HFFc6 (cell line): Measurements from ENCODE around the gene VPS33B. TPM values are rescaled to one million over a fixed set of nuclear protein-coding genes. Genes with fewer than 3 reads are reported as not detected.

ENCODE experiments used
- DNase-seq: peaks from one replicate; pipeline ENCODE4 v3.0.0-alpha.2; 2018
- H3K27ac Mint-ChIP-seq: 2 replicates; pipeline ENCODE4 v1.8.0; 2020; ENCODE audit warnings: mild to moderate bottlenecking, mixed read lengths
- H3K27me3 Mint-ChIP-seq: 2 replicates; pipeline ENCODE4 v1.8.0; 2021; ENCODE audit warnings: mild to moderate bottlenecking, moderate library complexity, mixed read lengths; ENCODE audit not compliant: insufficient read depth
- H3K36me3 Mint-ChIP-seq: 2 replicates; pipeline ENCODE4 v1.8.0; 2021; ENCODE audit warnings: low read depth, mixed read lengths
- H3K4me1 Mint-ChIP-seq: 2 replicates; pipeline ENCODE4 v1.8.0; 2020; ENCODE audit warnings: low read depth, mixed read lengths
- H3K4me3 Mint-ChIP-seq: 2 replicates; pipeline ENCODE4 v1.8.0; 2020; ENCODE audit warnings: mild to moderate bottlenecking, moderate library complexity, mixed read lengths
- H3K9me3 Mint-ChIP-seq: 2 replicates; pipeline ENCODE4 v1.8.0; 2020; ENCODE audit warnings: mild to moderate bottlenecking, mixed read lengths
- total RNA-seq, 6 experiments: library from RNA; stranded (reverse); fragmentation: NEBNext Ultra II Directional; extraction: Animal tissue kit (Norgen Biotek cat#: 25700); gene quantifications; 2 replicates in 1 of 6; 3 replicates in 5 of 6; pipeline ENCODE4 v1.2.3, GENCODE V29; 2021
- TF ChIP-seq, protein P1 (sequence below): fragments of 200-600 bp; sonication (generic); IDR thresholded peaks from 2 replicates; pipeline ENCODE4 v1.5.0; 2021; ENCODE audit warnings: antibody characterized with exemption, mild to moderate bottlenecking

VPS33B gene
- total RNA-seq, 6 experiments from 2014 or later, result 12.7 to 18.8 (median 16.2) TPM

DNA sequence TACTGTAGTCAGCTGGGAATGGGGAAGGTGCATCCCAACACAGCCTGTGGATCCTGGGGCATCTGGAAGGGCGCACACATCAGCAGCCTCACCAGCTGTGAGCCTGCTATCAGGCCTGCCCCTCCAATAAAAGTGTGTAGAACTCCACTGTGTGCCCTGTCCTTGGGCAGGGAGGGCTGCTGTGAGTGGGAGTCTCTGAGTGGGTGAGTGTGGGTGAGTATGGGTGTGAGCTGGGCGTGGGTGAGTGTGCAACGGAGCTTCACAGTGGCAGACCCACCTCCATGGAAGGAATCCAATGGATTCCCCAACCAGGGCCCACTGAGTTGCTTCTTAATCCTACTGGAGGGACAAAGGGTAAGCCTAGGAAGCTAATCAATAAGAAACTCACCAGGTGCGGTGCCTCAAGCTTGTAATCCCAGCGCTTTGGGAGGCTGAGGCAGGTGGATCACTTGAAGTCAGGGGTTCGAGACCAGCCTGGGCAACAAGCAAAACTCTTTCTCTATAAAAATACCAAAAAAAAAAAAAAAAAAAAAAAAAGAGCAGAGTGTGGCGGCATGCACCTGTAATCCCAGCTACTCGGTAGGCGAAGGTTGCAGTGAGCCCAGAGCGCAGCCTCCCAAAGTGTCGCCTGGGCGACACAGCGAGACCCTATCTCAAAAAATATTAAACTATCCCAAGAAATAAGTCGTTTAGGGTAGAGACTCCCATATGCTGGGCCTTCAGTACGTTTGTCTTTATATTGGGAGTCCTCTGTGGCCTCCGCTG is 68.3 kb downstream of the VPS33B start:
- peaks cover 22% of the 10 kb centered on the region for H3K36me3 Mint-ChIP-seq
- H3K27ac Mint-ChIP-seq, result peak overlapping the region; percentile 96
- peaks cover 26% of the 10 kb centered on the region for H3K4me1 Mint-ChIP-seq
- H3K4me3 Mint-ChIP-seq, result no peak overlapping the region
- H3K27me3 Mint-ChIP-seq, result peaks cover 9% of the 10 kb centered on the region
- TF ChIP-seq, protein P1, sequence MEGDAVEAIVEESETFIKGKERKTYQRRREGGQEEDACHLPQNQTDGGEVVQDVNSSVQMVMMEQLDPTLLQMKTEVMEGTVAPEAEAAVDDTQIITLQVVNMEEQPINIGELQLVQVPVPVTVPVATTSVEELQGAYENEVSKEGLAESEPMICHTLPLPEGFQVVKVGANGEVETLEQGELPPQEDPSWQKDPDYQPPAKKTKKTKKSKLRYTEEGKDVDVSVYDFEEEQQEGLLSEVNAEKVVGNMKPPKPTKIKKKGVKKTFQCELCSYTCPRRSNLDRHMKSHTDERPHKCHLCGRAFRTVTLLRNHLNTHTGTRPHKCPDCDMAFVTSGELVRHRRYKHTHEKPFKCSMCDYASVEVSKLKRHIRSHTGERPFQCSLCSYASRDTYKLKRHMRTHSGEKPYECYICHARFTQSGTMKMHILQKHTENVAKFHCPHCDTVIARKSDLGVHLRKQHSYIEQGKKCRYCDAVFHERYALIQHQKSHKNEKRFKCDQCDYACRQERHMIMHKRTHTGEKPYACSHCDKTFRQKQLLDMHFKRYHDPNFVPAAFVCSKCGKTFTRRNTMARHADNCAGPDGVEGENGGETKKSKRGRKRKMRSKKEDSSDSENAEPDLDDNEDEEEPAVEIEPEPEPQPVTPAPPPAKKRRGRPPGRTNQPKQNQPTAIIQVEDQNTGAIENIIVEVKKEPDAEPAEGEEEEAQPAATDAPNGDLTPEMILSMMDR, result no peak
- H3K9me3 Mint-ChIP-seq, result no peaks in the 10 kb centered on the region
- no peak for DNase-seq

GRCh38 chr15:90952901-90953677 is 69.3 kb downstream of the VPS33B start:
- H3K4me3 Mint-ChIP-seq, result no peak overlapping the region
- peaks cover 12% of the 10 kb centered on the region for H3K27me3 Mint-ChIP-seq

DNA sequence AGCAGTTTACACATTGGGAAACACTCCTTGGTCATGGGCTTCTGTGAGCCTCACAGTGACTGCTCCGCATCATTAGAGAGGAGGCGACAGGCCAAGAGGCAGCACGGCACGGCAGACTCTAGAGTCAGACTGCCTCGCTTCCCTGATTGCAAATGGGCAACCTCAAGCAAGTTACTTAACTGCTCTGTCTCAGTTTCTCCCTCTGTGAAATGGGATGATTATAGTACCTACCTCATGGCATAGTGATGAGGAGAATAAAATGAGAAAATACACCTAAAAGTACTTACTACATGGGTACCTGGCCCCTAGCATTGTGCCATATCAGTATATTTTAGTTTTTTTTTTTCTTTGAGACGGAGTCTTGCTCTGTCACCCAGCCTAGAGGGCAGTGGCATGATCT is 71.7 kb downstream of the VPS33B start:
- DNase-seq, result no peak
- H3K4me1 Mint-ChIP-seq, result peaks cover 18% of the 10 kb centered on the region
- no peak overlapping the region for H3K4me3 Mint-ChIP-seq
- TF ChIP-seq, protein P1, result no peak
- peaks cover 9% of the 10 kb centered on the region; the same call in 1 of the 2 replicates for H3K27me3 Mint-ChIP-seq
- no peak overlapping the region for H3K27ac Mint-ChIP-seq
- H3K9me3 Mint-ChIP-seq, result no peaks in the 10 kb centered on the region
- peaks cover 36% of the 10 kb centered on the region for H3K36me3 Mint-ChIP-seq

More at GRCh38 chr15:90952901-90953677, 69.3 kb downstream of the VPS33B start:
- peak overlapping the region; percentile 20 for H3K27ac Mint-ChIP-seq
- peaks cover 32% of the 10 kb centered on the region for H3K4me1 Mint-ChIP-seq
- DNase-seq, result no peak
- H3K9me3 Mint-ChIP-seq, result no peaks in the 10 kb centered on the region
- peaks cover 28% of the 10 kb centered on the region for H3K36me3 Mint-ChIP-seq
- TF ChIP-seq, protein P1, result no peak

GRCh38 chr15:90949979-90950675 is 72.3 kb downstream of the VPS33B start:
- Mint-ChIP-seq H3K27ac (peak overlapping the region; percentile 40; the same call in 1 of the 2 replicates), H3K4me3 (no peak overlapping the region), H3K9me3 (no peaks in the 10 kb centered on the region), H3K36me3 (peaks cover 36% of the 10 kb centered on the region), H3K4me1 (peaks cover 15% of the 10 kb centered on the region), H3K27me3 (peaks cover 9% of the 10 kb centered on the region; the same call in 1 of the 2 replicates)
- DNase-seq, result no peak
- TF ChIP-seq, protein P1, result no peak

Other genes with a start within 250 kb of the VPS33B start
- 10 to 100 TPM; 68.9 to 79.4 (median 74.6) TPM for gene FURIN, start 154.0 kb downstream of the VPS33B start, total RNA-seq
- gene FES, start 138.1 kb downstream of the VPS33B start, total RNA-seq, result 1 to 10 TPM in 4 of 6 experiments, under 1 TPM in 2; 0.41 to 1.4 (median 1.1) TPM
- gene MAN2A2, start 119.3 kb downstream of the VPS33B start, total RNA-seq, result 10 to 100 TPM; 15.8 to 26.9 (median 23.4) TPM
- gene HDDC3, start 90.0 kb downstream of the VPS33B start, total RNA-seq, result 10 to 100 TPM; 11.2 to 15.7 (median 13.5) TPM
- 10 to 100 TPM; 65.3 to 77.5 (median 72.1) TPM for gene UNC45A, start 87.3 kb downstream of the VPS33B start, total RNA-seq
- 10 to 100 TPM; 13.7 to 16.4 (median 14.2) TPM for gene RCCD1, start 67.7 kb downstream of the VPS33B start, total RNA-seq
- gene PRC1, start 28.1 kb downstream of the VPS33B start, total RNA-seq, result 100 to 1,000 TPM in 5 of 6 experiments, 10 to 100 TPM in 1; 85.5 to 210 (median 189) TPM
- not detected for gene SV2B, start 77.7 kb upstream of the VPS33B start, total RNA-seq